Glomerular endothelial cell (primary cell): ENCODE measurements around the gene PHF21B. TPM values are rescaled to one million over a fixed set of nuclear protein-coding genes. Genes with fewer than 3 reads are reported as not detected.

Experiments
- DNase-seq: peaks from one replicate; pipeline ENCODE4 v3.0.0-alpha.2; 2011; ENCODE audit warnings: low read depth, low spot score; ENCODE audit errors: extremely low read depth
- total RNA-seq: library from RNA; depleted of rRNA; stranded (reverse); fragments of >200 nt; gene quantifications from 2 replicates; pipeline ENCODE4 v1.2.3, GENCODE V29; 2015

PHF21B gene
- total RNA-seq, 1 donor from 2014 or later: not detected

DNA sequence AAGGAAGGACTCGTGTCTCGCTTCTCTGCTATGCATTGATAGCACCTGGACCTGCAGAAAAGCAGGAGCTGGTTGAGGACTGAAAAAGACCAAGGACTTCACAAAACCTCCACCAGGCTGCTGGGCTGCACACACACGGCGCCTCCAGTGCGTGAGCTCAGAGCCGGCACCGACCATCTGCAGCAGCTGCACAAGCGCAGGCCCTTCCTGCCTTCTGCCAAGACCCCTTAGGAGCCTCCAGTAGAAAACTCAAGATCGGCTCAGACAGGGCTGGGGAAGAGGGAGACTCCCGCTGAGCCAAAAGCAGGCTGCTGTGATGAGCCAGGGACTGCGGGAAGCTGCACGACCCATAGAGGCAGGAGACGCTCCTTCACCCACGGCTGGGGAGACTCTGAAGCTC, 70.9 kb downstream of the PHF21B start:
- no peak for DNase-seq

DNA sequence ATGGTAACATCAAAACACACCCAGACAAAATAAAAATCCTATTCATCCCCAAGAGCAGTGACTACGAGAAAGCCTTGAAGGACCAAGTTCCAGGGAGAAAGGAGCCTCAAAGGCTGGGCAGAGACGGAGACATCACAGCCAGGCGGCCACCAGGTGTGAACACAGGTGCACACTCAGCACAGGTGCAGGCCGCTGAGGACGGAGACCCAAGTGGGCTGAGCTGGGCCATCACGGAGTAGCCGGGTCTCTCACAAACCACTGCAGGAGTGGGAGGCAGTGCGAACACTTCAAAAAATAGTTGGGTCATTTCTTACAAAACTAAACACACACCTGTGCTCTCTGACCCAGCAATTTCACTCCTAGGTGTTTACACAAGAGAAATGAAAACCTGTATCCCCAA, 72.6 kb downstream of the PHF21B start:
- DNase-seq: no peak

DNA sequence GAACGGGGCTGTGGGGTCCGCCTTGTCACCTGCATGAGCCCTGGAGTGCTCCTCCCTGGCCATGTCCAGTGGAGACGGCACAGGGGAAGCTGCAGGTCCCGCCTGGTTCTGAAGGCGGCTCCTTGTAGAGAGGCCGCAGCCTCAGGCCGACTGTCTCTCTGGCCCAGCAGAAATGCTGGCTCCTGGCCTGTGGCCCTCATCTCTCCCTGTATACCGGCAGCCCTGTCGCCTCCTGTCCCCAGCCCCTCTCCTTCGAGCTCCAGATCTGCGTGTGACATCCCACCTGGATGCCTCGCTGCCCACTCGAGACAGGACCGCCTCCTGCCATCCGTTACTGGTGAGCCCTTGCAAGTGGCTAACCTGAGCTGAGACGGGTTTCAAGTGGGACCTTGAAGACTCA, 73.6 kb downstream of the PHF21B start:
- DNase-seq: no peak

DNA sequence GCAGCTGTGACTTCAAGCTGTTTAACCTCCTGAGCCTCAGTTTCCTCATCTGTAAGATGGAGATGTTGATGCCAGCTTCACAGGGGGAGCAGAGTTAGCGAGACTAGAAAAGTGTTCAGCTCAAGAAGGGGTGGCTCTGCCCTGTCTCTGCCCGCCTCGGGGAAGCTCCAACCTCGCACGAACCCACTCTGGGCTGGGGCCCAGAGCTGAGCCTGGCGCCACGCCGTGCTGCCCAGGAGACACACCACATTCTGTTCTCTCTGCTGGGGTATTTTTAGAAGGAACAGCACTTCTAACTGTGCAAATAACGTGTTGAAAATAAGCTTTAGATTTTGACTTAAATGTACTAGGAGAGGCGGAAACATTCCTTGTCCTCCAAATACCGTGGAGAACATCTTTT, 74.1 kb downstream of the PHF21B start:
- no peak for DNase-seq

DNA sequence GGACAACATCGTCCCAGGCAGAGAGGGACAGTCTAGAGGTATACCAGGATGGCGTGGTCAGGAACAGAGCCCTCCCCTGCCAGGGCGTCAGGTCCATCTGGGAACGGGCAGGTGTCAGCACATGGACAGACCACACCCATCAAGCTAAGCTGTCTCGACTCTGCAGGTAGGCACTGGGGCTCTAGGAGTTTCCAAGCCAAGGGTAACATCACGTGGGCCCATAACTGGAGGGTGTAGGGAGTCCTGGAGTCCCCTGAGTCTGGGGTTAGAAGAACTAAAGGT, 75.4 kb downstream of the PHF21B start:
- DNase-seq: no peak

DNA sequence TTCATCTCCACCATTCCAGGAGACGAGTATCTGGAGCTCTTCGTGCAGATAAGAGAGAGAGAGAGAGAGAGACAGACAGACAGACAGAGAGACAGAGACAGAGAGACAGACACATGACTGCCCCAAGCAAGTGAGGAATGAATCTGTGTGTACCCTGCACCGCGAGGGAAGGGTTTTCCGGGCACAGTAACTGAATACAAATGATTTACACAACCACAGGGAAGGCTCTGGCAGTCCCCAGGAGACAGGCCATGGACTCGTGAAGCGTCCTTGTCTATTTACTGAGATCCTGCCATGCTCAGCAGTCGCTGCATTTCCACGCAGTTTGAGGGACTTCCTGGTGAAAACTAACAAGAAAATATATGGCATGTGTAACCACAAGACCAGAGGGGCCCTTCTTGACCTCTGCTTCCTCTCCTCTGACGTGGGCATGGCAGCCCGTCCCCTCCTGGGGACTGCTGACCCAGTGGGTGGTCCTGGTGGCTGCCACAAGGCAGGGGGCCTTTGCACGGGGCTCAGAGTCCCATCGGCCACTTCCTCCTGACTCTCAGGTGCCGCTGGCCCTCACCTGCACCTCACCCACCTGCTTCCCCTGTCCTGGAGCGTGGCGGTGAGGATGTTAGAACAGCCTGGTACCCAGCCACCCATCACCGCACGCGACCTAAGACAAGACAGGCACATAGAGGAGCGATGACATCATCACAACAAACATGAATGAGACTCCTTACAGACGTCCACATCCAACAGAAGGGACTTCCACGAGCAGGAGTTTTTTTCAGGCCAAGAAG, 75.9 kb downstream of the PHF21B start:
- DNase-seq: no peak

DNA sequence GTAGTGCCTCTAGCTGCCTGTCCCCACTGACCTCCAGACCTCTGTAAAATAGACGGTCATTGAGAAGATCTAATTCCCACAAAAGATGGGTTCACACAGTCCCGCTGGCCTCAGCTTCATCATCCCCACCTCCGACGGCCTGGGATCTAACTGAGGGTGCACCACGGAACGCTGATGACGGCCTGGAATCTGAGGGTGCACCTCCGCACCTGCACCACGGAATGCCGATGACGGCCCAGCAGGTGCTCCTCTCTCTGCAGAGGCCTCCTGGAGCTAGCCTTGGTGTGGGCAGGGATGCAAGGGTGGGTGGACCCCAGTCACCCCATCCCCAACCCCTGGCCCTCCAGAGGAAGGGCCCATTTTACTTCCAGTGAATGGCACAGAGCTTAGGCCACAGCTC, 77.3 kb downstream of the PHF21B start:
- DNase-seq: no peak

DNA sequence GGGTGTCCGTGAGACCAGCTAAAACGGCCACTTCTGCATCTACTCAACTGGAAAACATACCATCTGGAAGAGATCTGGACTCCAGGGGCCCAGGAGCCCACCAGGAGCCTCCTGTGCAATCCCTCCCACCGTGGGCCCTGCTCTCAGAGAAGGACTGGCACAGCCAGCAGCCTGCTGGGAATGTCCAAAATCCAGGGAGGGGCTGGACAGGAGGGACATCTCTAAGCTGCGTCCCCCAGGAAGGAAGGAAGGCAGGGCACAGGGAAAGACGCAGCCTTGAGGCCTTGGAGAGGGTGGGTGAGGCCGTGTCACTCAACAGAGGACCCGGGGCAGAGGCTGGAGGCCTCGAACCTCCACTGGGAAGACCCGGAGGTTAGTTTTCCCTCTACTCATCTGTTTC, 78.0 kb downstream of the PHF21B start:
- DNase-seq: no peak

DNA sequence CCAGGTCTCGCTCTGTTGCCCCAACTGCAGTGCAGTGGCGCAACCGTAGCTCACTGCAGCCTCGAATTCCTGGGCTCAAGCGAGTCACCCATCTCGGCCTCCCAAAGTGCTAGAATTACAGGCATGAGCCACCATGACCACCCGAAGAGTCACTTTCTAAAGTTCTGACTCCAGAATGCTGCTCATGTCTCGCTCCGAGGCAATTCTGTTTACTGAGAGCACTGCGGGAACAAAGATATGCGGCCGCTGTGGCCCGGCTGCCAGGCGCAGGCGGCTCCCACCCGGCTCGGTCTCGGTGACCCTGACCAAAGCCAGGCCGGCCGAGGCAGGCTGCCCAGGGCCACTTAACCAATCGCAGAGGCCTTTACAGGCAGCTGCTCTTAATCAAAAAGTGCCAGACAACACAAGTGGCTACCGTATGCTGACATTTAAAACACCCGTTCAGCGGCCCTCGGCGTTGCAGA, 78.7 kb downstream of the PHF21B start:
- DNase-seq: no peak

DNA sequence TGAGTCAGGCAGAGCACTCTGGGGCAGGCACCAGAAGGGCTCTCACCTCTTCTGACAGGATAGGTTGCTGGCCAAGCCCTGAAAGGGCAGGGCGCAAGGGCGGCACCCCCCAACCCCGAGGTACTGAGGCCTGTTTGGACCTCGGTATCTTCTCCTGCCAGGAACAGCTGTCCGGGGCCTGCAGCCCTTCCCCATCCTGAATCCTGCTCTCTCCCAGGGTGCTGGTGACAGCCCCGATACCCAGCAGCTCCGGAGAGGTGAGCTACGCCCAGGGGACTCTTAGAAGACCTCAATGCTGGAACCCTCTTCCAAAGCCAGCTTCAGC, 79.1 kb downstream of the PHF21B start:
- DNase-seq: no peak

DNA sequence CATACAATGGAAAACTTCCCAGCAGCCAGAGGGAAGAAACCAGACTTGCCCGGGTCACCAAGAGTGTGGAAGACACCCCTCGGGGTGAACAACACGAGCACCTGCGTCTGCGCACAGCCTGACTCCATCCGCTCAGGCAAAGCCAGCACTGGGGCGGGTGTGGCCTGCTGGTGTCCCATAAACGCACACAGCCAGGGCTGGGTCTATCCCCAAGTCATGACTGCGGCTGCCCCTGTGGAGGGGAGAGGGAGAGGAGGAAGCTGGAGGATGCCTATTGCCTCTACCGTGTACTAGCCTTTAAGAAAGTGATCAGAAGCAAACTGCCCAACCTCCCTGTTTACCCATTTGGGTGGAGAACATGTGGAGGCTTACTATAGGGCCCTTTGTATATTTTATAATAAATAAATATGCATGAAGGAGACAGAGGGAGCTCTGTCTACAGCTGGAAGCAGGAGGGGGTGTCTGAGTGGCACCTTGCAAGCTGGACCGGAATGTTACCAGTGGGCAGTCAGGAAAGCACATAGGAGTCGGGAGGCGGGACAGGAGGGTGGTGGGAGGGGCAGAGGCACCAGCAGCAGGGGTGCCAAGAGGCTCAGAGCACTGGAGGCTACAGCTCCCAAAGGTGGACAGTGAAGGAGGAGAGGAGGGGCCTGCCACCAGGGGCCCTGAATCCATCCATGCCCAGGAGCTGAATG, 79.6 kb downstream of the PHF21B start:
- DNase-seq: no peak

DNA sequence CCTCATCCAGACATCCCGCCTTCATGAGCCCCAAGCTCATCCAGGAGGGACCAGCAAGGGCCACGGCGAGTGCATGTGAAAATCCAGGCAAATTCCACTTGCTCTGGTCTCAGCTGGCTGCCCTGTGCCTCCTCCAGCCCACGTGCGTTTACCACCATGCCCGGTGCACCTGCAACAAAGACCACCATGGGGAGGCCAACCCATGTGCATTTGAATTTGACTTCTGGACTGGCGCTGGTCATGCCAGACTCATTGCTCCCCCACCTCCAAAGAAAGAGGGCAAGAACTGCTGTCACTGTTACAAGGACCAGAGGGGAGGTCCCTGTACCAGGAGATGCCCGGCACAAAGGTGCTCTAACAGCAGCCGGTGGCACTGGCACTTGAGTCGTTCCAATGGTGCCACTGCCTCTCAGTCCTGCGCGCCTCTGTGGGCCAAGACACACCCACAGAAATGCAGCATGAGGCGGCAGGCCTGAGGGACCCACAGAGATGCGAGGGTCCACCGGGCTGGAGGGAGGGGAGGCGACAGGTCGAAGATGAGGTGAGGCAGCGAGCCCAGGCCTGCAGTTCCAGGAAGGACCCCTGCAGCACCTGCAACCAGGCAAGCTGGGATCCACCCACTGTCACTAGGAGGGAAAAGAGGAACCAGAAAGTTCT, 80.3 kb downstream of the PHF21B start:
- DNase-seq: no peak

DNA sequence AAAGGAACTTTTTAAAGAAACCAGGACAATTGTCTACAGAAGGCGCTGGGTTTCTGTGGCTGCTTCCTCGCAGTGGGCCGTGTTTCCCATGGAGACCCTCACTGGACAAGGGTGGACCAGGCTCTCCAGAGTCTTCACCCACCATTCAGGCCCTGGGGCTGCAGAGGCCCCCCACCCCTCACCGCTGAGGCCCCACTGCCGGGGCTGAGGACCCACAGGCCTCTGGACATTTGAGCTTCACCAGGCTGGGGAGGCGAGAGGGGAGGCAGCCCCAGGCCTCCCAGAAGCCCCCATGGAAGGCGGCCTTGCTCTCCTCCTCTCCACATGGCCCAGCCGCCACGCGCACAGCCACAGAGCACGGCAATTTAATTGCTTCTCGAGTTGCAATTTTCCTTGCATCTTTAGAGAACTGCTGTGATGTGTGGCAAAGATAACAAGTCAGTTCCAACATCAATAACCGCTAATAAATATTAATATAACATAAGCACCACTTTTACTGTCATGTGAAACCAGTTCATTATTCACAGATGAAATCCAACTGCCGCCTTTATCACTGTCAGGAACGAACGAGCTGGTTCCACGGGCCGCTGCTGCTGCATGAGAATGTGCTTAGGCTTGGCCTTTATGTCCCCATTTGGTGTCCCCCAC, 81.0 kb downstream of the PHF21B start:
- DNase-seq: no peak

DNA sequence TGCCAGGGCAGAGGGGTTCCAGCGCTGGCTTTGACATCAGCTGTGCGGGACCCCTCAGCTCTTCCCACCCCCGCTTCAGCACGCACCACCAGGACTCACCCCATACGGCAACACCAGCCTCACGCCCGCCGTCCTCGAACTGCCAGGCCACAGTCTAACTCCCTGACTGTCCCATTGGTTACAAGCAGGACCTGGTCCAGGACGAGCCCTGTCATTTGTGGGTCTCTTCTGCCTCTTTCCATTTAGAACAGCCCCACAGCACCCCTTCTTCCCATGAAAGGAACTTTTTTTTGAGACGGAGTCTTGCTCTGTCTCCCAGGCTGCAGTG, 81.7 kb downstream of the PHF21B start:
- DNase-seq: no peak

DNA sequence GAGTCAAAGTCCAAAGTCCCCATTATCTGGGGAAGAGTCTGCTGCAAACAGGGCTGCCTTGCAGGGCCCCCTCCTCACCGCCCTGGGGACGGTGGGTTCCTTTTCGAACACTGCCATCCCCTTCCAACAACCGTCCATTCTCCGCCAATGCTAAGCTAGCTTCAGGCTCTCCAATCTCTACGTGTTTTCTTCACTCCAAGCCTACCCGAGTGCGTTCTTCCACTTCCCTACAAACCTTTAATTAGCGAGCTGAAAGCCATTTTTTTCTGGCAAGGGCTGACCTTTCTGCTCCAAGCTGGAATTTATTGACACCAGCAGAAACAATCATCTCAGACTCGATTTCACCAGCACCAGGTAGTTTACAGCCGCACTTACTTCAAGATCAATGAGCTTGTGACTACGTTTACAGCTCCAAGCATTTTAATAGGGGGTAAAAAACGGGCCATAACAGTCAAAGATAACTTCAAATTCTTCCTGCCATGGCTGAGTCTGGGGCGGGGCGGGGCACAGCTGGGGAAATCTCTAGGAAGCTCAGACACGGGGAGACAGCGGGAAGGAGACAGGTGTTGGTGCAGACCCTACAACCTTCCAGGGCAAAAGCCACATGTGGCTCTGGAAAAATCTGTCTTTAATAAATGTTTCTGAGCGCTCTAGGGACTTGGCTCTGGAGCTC, 82.2 kb downstream of the PHF21B start:
- DNase-seq: no peak

DNA sequence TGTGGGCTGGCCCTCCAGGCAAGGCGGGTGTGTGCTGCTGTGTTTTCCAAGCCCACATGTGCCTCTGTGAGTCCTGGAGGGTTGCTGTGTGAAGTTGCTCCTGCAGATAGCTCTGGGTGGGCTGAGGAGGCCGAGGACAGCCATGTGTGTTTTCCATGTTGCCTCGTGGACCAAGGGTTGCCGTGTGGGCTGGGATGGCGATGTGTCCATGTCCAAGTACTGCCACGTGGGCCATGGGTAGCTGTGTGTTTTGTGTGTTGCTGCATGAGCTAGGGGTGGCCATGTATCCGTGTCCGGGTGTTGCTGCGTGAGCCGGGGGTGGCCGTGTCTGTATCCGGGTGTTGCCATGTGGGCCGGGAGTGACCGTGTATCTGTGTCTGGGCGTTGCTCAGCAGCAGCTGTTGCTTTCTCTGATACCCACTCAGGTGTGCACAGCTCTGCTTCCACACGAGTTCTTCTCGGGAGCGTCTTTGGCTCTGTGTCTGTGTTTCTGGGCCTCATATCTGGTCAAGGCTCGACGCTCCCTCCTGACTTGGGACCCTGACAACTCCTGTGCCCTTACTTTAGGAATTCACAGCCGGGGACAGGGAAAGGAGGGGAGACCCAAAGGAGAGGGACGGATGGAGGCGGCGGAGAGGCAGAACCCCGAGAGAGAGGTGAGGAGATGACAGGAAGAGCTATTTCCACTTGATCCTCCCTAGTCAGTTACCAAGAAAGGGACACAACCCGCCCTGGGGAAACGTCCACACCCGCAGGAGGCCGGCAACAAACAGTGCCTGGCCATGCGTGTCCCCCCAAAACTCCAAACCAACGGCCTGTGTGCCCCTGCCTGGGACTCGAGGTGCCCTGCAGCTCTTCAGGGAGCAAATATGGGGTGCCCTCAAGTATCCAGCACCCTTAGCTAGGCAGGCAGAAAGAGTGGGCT, 83.1 kb downstream of the PHF21B start:
- DNase-seq: no peak

DNA sequence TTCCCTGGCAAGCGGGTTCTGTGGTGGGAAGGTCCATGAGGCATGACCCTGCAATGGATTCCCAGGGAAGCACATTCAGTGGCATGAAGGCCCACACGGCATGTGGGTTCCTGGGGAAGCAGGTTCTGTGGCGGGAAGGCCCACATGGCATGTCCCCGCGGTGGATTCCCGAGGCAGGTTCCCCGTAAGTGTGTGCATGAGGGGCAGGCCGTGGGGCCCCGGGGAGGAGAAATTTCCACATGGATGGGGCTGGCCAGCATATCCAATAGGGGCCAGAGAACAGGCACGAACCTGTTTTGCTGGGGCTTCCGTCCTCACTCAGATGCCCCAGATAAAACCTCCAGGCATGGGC, 83.7 kb downstream of the PHF21B start:
- DNase-seq: no peak

DNA sequence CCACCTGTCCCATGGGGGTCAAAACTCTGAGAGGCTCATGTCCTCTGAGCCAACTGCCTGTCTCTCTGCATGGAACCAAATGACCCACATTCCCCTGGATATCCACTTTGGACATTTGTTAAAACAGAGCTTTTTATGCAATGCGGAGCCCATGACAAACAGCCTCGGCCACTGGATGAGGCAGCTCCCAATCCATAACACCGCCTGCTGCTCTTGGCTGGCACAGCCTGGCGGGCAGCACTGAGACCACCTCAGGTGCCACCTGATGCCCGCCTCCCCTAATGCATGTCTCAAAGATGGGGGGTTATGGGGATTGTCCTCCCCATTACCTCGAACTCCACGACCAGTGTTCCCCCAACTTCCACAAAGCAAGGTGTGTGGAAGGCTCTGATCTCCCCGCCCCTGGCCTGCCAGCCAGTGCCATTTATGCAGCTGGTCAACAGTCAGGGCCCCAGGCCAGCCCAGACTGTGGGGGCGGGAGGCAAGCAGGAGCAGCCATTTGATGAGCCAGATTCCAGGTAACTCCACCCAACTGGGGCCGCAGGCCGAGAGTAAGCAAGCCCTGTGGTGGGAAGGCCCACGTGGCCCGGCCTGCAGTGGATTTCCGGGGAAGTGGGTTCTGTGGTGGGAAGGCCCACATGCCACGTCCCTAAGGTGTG, 84.2 kb downstream of the PHF21B start:
- no peak for DNase-seq

DNA sequence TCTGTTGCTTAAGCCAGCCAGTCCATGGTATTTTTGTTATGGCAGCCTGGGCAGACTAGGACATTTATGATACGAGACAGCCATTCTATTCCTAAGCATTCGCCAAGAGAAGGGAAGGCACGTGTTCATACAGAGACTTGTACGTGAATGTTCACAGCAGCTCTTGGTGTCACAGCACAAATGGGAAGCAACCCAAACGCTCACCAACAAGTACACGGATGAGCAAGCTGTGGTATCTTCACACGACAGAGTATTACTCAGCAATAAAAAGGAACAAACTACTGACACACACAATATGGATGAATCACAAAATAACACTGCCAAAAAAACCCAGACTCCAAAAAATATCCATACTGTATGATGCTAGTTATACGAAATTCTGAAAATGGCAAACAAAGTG, 85.1 kb downstream of the PHF21B start:
- no peak for DNase-seq

DNA sequence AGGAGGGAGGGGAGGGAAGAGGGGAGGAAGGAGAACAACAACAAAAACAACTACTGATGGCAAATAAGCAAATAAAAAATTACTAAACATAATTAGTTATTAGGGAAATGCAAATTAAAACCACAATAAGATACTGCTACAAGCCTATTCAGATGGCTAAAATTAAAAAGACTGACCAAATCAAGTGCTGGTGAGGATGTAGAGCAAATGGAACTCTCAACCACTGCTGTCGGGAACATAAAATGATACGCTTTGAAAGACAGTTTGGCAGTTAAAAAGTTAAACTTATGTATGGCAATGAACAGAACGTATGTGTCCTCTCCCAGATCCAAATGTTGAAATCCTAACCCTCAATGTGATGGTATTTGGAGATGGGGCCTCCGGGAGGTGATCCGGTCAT, 85.7 kb downstream of the PHF21B start:
- DNase-seq: no peak
